Measurements from ENCODE around the gene RELA.

- TF ChIP-seq, protein P1, sequence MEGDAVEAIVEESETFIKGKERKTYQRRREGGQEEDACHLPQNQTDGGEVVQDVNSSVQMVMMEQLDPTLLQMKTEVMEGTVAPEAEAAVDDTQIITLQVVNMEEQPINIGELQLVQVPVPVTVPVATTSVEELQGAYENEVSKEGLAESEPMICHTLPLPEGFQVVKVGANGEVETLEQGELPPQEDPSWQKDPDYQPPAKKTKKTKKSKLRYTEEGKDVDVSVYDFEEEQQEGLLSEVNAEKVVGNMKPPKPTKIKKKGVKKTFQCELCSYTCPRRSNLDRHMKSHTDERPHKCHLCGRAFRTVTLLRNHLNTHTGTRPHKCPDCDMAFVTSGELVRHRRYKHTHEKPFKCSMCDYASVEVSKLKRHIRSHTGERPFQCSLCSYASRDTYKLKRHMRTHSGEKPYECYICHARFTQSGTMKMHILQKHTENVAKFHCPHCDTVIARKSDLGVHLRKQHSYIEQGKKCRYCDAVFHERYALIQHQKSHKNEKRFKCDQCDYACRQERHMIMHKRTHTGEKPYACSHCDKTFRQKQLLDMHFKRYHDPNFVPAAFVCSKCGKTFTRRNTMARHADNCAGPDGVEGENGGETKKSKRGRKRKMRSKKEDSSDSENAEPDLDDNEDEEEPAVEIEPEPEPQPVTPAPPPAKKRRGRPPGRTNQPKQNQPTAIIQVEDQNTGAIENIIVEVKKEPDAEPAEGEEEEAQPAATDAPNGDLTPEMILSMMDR (conservative IDR thresholded peaks at IDR 0.05; ENCODE audit: low read depth, low read length): peak; percentile 49
- no peak for TF ChIP-seq POLR2A (IDR thresholded peaks at IDR 0.05; ENCODE audit: low read depth, low read length)
- no peak for TF ChIP-seq RFX5 (IDR thresholded peaks at IDR 0.05; ENCODE audit: low read depth, low read length)
- TF ChIP-seq RAD21 (IDR thresholded peaks at IDR 0.05; ENCODE audit: low read length): peak; percentile 57
- TF ChIP-seq SMC3 (IDR thresholded peaks at IDR 0.05; ENCODE audit: low read depth, low read length): peak; percentile 23; the same call in 1 of the 2 replicates
- TF ChIP-seq FOS (IDR thresholded peaks at IDR 0.05; ENCODE audit: low read depth, low read length): no peak
- no peak for TF ChIP-seq CEBPB (IDR thresholded peaks at IDR 0.05; ENCODE audit: low read depth, low read length)
- no peak for TF ChIP-seq MAFK (IDR thresholded peaks at IDR 0.05; ENCODE audit: low read depth, low read length)
- no peak for TF ChIP-seq USF2 (IDR thresholded peaks at IDR 0.05; ENCODE audit: low read depth, low read length)
- TF ChIP-seq MAZ (IDR thresholded peaks at IDR 0.05; ENCODE audit: borderline replicate concordance, low read depth, low read length): no peak
- TF ChIP-seq BHLHE40 (IDR thresholded peaks at IDR 0.05; ENCODE audit: low read depth, low read length): no peak
- no peak for TF ChIP-seq MXI1 (IDR thresholded peaks at IDR 0.05; ENCODE audit: borderline replicate concordance, low read depth, low read length)
- no peak for TF ChIP-seq NFE2L2 (IDR thresholded peaks at IDR 0.05; ENCODE audit: low read depth, low read length)
Observed at GRCh38 chr11:65625628-65626342, 36.9 kb downstream of the RELA start.
